Activated T-cell treated with anti-CD3 and anti-CD28 coated beads for 4 hours (primary cell): ENCODE results near the gene NCF4.

Source experiments
- DNase-seq: peaks from one replicate; pipeline ENCODE4 v3.0.0-alpha.2; 2020

Gene NCF4

GRCh38 chr22:36924151-36924698, 63.4 kb downstream of the NCF4 start:
- DNase-seq = no peak

- DNase-seq = no peak
Observed at GRCh38 chr22:36925388-36926290, 64.8 kb downstream of the NCF4 start.

GRCh38 chr22:36926309-36926708, 65.5 kb downstream of the NCF4 start:
- no peak for DNase-seq

GRCh38 chr22:36926721-36927435, 66.1 kb downstream of the NCF4 start:
- DNase-seq = no peak
